Activated T-helper 9 cell treated with anti-CD3 and anti-CD28 coated beads, Interleukin-2, amount 50 U/mL, for 16 hours (primary cell): ENCODE measurements around the gene FUS.
"Not testable (repeated sequence)": the region's sequence is repeated elsewhere in the genome, so short reads cannot be mapped to it uniquely, and the experiment has no call there.

Source experiments
- DNase-seq: peaks from one replicate; pipeline ENCODE4 v3.0.0-alpha.2; 2020; ENCODE audit warnings: low read depth

Gene FUS

DNA sequence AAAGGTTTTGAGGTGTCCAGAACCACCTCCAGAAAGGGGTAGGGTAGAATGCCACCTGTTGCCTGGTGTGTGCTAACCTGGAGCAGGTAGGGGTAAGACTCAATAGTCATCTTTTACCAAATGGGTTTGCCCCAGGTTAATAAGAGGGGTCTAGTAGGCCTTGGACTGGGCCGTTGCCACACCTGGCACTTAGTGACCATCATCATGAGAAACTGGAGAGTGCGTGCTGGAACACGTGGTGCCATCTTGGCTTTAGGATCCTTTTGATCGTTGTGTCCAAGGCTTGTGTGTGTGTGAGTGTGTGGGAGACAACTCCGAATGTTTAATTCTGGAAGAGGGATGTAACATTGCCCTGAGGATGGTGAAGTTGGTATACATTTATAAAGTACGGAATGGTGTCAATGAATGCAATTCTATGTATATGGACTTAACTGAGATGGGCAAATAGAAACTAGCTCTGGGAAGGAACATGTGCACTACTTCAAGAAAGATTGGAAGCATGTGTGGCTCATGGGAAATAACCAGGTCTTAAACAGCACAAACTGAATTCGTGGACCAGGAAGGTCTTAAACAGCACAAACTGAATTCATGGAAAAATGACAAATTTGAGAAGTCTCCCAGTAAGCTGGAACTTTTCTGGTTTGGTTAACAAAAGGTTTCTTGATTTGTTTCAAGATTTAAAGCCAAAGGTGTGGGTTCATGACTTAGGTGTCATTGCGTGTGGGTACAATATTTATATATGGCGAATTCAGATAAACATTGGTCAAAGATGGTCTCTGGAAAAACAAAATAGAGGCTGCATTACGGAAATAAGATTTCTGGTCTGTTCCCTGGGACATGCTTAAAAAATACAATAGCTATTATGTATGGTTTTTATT, 7.2 kb downstream of the FUS start:
- no peak for DNase-seq

DNA sequence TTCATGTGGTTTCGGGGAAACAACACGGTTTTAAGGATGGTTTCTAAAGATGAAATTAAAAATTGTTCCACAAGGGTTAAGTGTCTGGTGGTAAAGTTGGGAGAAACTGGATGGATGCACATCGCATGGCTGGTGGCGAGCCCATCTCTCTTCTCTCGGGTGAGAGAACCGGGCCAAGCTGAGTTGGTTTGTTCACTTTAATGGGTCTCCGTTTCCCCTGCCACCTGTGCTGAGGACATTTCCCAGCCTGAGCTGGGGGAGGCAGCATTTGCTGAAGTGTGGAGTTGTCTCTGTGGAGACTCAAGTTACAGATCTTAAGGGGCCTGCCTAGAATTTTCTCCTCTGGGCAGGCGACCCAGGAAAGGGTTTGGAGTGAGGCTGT, 7.9 kb downstream of the FUS start:
- DNase-seq: no peak

DNA sequence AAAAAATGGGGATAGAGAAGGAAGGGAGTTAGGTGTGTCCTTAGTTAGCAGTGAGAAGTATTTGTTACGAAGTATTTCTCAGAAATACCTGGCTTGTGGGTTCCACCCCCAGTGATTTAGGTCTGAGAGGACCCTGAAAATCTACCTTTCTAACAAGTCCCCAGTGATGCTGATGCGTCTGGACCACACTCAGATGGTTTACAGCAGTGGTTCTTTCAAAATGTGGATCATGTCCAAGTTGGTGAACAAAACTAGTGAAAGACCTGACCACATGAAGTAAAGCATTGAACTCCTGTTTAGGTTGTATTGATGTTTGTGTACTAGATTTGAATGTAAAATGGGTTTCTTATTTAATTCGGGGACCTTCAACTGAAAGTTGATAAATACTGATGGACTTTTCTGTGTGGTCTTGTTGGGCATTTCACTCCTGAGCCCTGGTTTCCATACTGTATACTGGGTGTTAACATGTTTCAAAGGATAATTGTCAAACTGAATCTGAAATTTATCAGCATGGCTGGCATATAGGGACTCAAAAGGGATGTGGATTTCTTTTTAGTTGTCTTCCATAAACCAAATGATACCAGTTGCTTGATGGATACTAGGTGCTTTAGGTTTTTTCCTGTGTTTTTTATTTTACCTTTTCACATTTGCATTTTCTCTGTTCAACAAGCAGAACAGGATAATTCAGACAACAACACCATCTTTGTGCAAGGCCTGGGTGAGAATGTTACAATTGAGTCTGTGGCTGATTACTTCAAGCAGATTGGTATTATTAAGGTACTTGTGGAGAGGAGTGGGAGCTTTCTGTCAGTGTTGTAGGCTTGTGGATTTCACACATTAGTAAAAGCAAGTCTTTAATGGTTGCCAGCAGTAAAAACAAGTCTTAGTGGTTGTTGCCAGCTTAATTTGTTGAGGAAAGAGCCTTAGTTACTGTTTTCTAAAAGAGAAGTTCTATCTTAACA, 8.8 kb downstream of the FUS start:
- no peak for DNase-seq

DNA sequence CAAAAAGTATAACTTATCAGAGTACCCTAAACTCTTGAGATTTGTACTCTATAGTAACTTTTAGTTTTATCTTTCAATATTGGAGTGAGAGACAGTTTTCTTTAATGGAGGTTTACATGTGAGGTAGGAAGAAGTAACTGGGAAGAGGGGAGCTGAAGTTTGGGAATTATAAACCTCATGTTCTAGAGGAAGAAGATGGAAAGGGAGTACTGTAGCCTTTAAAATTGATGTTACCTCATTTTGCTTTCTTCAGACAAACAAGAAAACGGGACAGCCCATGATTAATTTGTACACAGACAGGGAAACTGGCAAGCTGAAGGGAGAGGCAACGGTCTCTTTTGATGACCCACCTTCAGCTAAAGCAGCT, 9.5 kb downstream of the FUS start:
- no peak for DNase-seq

DNA sequence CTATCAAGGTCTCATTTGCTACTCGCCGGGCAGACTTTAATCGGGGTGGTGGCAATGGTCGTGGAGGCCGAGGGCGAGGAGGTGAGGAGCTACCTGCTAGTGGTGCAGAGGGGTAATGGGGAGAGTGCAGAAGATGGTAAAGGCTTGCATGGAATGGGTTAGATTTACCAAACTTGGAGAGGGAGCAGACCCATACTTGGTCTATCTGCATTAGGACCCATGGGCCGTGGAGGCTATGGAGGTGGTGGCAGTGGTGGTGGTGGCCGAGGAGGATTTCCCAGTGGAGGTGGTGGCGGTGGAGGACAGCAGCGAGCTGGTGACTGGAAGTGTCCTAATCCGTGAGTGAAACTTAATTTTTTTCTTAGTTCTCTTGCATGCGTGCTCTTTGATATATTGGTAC, 10.1 kb downstream of the FUS start:
- no peak for DNase-seq

DNA sequence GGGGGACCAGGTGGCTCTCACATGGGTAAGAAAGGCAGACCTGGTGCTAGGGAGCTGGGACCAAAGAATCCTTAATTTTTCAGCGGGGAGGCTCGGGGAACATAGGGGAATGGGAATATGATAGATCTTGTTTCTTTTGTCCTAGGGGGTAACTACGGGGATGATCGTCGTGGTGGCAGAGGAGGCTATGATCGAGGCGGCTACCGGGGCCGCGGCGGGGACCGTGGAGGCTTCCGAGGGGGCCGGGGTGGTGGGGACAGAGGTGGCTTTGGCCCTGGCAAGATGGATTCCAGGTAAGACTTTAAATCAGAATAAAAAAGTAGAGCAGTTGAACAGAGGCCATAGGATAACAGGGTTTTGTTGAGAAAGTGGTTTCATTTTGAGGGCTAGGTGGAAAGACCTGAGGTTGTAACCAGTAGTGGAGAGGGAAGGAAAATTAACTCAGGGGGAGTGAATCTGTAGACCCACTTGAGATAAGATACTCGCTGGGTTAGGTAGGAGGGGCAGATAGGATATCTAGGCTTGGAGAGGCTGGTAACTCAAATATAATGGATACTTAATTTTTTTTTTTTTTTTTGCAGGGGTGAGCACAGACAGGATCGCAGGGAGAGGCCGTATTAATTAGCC, 11.0 kb downstream of the FUS start:
- DNase-seq: no peak

DNA sequence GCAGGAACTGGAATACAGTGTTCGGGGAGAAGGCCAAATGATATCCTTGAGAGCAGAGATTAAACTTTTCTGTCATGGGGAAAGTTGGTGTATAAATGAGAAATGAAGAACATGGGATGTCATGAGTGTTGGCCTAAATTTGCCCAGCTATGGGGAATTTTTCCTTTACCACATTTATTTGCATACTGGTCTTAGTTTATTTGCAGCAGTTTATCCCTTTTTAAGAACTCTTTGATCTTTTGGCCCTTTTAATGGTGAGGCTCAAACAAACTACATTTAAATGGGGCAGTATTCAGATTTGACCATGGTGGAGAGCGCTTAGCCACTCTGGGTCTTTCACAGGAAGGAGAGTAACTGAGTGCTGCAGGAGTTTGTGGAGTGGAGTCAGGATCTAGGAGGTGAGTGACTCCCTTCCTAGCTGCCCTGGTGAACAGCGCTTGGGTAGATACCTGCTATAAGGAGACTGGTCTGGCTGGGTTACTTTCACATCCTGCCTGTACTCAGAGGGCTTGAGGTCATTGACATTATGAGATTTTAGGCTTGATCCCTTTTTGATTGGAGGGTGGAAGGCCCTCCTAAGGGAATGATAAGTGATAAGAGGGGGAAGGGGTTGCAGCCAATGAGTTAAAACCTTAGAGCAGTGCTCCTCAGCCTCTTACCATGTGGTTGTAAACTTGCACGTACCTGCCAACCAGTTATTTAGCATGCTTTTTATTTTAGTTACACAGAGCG, 11.9 kb downstream of the FUS start:
- DNase-seq: no peak

DNA sequence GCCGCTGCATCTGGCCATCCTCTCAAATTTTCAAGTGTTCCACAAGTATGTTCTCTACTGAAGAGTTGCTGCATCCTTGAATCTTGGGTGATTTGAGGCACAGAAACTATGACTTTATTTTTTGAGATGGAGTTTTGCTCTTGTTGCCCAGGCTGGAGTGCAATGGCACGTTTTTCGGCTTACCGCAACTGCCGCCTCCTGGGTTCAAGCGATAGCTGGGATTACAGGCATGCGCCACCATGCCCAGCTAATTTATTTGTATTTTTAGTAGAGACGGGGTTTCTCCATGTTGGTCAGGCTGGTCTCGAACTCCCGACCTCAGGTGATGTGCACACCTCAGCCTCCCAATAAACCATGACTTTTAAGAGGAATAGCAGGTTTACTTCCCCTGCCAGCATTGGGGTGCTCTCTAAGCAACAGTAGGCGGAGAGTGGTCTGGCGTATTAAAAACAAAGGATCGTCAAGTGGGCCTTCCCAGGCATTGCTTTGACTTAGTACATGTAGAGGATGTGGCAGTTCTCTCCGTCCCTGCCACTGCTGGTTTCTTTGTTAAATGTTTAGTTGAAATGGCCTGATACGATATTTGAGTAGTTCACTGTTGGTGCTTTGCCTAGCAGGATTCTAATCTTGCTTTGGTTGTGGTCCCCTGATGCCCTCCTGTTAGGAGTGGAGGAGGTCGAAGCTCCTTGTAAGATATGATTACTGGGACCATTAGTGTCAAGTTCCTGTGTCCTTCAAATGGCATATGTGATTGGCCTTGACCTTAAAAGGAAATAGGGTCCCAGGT, 13.1 kb downstream of the FUS start:
- no peak for DNase-seq

DNA sequence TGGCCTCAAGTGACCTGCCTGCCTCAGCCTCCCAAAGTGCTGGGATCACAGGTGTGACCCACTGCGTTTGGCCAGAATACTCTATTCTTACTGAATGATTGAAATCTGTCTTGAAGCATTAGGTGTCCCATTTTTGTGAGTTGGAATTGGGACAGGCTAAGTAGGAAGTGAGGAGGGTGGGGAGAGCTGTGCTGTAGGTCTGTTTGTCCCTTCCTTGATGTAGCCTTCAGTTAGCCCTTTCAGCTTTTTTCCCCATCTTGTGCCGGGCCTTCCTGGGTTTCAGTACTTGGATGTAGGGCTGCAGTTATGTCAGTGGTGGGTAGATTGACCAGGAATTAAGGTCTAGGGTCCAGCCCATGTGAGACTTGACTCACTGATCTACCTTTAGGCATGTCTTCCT, 13.9 kb downstream of the FUS start:
- no peak for DNase-seq

DNA sequence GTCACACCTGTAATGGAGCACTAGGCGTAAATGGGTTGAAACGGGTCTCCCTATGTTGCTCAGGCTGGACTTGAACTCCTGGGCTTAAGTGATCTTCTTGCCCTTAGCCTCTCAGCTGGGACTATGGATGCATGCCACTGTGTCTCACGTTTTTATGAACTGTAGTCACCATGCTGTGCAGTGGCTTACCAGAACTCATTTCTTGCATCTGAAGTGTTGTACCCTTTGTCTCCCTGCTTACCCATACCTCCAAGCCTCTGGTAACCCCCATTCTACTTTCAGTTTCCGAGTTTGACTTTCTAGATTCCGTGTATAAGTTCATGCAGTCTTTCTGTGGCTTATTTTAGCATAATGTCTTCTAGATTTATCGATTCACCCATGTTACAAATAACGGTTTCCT, 15.0 kb downstream of the FUS start:
- no peak for DNase-seq

DNA sequence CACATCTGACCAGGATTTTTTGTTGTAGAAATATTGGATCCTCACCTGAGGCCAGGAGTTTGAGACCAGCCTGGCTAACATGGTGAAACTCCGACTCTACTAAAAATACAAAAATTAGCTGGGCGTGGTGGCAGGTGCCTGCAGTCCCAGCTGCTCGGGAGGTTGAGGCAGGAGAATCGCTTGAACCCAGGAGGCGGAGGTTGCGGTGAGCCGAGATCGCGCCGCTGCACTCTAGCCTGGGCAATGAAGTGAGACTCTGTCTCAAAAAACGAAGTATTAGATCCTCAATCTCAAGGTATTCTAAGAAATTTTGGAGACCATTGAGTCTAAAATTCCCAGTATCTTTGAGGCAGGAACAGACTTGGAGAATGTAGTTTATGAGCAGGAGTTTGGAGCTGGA, 15.9 kb downstream of the FUS start:
- DNase-seq: not testable (repeated sequence)

DNA sequence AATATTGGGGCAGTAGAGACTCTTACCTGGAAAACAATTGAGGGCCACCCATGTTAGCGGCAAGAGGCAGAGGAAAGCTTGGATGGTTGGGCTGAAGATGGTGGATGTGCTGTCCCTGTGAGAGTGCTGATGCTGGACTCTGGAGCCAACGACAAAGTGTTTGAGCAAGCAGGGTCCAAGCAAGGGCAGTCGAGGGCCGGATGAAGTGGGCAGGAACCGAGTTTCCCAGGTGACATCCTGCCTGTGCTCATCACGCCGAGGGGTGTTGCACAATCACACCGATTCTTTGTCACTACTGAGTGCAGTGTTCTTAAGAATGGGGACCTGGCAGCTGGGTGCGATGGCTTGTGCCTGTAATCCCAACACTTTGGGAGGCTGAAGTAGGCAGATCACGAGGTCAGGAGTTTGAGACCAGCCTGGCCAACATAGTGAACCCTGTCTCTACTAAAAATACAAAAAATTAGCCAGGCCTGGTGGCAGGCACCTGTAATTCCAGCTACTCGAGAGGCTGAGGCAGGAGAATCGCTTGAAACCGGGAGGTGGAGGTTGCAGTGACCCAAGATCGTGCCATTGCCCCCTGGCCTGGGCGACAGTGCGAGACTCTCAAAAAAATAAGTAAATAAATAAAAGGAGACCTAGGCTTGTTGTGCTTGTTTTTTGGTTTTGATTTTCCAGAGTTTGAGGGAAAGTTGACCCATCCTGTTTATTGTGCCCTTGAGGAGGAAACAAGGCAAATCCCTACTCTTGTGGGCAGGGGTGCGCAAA, 16.6 kb downstream of the FUS start:
- DNase-seq: no peak

DNA sequence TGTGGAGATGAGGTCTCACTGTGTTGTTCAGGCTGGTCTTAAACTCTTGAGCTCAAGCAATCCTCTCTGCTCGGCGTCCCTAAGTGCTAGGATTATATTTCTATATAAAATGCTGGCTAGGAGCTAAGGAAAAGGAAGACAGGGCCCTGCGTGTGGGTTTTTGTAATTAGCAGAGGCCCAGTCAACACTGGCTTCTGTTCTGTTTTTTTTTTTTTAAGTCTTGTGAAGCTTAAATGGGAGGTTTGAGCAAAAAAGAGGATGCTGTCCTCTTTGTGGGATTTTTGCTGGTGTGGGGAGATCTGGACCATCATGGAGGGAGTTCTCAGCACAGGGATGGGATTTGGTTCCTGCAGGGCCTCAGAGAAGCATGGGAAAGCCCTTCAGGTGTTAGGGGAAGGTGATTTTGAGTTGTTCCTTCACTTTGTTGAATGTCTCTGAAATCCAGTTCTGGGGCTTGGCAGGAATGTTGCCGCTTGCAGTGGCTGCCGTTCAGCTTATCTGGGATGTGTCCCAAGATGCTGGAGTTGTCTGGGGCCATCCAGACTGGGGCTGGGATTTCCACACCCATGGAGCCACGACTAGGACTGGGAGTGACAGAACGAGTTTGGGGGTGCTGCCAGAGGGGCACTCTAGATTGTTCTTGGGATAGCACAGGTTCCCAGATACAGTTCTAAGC, 18.4 kb downstream of the FUS start:
- DNase-seq: no peak

DNA sequence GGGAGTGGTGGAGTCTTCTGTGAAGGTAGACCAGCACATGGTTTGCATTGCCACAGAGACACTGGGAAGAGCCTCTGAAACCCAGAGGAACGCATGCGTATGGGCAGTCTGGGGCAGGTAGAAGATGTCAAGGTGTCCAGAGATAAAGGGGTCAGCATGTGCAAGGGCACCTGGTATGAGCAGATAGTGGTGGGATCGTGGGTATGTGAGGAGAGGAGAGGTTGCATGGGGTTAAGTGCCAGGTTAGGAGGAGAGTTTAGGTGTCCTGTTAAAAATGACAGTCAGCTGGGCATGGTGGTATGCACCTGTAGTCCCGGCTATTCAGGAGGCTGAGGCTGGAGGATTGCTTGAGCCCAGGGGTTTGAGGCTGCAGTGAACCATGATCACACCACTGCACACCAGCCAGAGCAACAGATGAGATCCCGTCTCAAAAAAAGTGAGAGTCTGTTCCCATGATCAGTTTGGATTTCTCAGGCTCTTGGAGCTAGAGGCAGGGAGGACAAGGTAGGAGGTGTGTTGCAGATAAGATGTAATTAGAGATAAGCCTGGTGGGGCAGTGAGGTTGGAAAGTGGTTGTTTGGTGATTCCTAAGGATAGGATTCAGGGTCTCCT, 19.6 kb downstream of the FUS start:
- no peak for DNase-seq

DNA sequence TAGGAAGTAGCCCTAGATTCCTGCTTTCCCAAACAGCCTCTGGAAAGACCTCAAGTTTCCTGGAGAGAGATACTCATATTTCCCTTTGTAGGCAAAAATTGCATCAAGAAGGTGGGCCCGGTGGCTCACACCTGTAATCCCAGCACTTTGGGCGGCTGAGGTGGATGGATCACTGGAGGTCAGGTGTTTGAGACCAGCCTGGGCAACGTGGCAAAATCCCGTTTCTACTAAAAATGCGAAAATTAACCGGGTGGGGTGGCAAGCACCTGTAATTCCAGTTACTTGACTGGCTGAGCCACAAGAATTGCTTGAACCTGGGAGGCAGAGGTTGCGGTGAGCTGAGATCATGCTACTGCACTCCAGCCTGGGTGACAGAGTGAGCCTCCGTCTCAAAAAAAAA, 20.2 kb downstream of the FUS start:
- DNase-seq: not testable (repeated sequence)

DNA sequence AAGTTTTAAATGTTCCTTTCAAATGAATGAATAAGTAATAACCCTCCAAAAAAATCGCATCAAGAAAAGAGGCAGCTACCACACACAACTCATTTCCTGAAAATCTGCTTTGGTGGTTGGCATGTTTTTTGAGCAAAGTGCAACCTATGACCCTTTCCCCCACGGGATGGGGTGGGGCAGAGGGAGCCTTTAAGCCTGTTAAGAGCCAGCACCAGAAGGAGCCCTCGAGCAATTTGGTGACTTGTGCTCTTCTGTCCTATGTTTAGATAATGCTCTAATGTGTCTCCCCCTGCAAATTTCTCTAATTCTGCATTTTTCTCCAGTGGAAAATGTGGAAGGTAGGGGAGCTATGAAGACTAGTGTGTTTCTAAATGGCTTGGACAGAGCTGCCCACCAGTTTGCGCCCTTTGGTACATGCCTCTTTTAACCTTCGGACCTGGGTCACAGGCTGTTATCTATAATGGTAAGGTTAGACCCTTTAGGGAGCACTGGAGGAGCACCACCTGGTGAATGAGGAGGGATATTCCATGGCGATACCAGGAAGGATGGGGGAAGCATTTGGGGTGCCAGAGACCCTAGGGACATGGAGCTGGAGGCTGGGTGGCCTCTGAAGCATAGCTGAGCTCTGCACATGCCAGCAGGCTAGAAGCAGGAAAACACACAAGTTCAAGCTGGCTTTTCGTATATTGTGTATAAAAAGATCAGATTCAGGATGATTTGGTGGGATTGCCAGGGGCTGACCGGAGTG, 21.1 kb downstream of the FUS start:
- no peak for DNase-seq

DNA sequence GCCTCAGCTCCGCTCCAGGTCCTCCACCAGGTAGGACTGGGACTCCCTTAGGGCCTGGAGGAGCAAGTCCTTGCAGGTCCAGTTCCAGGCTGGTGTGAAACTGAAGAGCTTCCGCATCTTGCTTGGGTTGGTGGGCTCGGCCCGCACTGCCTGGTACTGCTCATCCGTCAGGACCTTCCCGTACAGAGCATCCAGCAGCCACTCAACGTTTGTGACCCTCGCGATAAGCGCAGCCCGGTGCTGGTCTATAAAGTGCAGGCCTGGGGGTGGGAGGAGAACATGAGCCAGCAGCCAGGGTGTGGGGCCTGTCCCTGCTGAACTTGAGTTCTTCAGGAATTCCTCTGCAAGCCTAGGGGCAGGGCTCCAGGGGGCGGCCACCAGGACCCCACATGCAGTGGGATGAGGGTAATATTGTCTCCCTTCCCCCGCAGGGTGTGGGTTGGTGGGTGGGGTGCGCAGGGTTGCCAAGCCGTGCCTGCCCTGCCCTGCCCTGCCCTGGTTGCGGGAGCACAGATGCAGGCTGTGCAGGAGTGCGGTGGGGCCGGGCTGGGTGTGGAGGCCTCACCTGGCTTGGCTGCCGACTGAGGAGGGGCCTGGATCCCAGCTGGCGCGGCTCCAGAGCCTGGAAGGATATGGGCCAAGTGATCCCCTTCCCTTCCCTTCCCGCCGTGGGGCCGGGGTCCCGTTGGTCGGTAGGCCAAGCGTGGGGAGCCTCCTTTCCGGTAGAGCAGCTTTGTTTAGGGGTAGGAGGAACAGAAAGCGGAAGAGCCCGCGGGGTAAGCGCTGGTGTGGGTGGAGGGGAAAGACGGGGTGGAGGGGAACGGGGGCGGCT, 21.9 kb downstream of the FUS start:
- DNase-seq: no peak
